ENCODE measurements around the gene DUSP28.
A peak's percentile ranks its signal among the peaks of the same experiment; 100 is the strongest.

DNA sequence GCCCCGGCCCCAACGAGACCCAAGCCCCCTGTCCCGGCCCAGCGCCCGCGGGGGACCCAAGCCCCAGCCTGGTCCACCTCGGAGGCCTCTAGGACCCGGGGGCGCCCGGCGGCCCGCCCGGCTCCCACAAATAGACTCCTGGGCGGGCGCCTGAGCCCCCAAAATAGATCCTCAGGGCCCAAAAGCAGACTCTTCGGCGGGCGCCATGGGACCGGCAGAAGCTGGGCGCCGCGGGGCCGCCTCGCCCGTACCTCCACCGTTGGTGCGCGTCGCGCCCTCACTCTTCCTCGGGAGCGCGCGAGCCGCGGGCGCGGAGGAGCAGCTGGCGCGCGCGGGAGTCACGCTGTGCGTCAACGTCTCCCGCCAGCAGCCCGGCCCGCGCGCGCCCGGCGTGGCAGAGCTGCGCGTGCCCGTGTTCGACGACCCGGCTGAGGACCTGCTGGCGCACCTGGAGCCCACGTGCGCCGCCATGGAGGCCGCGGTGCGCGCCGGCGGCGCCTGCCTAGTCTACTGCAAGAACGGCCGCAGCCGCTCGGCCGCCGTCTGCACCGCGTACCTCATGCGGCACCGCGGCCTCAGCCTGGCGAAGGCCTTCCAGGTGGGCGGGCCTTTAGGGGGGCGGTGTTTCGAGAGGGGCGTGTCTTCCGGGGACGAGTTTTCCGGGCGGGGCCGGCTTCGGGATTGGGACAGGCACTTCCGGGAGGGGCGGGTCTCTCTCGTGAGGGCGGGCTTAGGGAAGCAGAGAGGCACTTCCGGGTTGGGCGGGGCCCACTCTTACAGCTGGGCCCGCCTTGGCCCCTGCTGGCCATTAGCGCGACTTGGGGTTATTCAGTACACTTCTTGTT, 545 bp downstream of the DUSP28 start:
- TF ChIP-seq FOXM1 (IDR thresholded peaks at IDR 0.05; ENCODE audit: borderline replicate concordance, low read depth) (no peak), YY1 (IDR thresholded peaks at IDR 0.05; ENCODE audit: low read depth) (no peak), RAD21 (IDR thresholded peaks at IDR 0.05; ENCODE audit: low read depth) (no peak), TAF1 (IDR thresholded peaks at IDR 0.05; ENCODE audit: low read depth) (peak; percentile 70), NFIC (IDR thresholded peaks at IDR 0.05) (0 out of 2 replicates have a peak, but pooled peaks have one; percentile 3), EGR1 (IDR thresholded peaks at IDR 0.05) (no peak), EP300 (IDR thresholded peaks at IDR 0.05; ENCODE audit: borderline replicate concordance) (no peak), TEAD4 (IDR thresholded peaks at IDR 0.05) (no peak)
